ENCODE measurements around the gene ATP1A3. TPM values are rescaled to one million over a fixed set of nuclear protein-coding genes. Genes with fewer than 3 reads are reported as not detected.

The ATP1A3 gene
- total and polyA plus RNA-seq, 2 donors (not counting 1 experiment from before 2014, with no cell fraction given) = 1.2 to 3.8 TPM

DNA sequence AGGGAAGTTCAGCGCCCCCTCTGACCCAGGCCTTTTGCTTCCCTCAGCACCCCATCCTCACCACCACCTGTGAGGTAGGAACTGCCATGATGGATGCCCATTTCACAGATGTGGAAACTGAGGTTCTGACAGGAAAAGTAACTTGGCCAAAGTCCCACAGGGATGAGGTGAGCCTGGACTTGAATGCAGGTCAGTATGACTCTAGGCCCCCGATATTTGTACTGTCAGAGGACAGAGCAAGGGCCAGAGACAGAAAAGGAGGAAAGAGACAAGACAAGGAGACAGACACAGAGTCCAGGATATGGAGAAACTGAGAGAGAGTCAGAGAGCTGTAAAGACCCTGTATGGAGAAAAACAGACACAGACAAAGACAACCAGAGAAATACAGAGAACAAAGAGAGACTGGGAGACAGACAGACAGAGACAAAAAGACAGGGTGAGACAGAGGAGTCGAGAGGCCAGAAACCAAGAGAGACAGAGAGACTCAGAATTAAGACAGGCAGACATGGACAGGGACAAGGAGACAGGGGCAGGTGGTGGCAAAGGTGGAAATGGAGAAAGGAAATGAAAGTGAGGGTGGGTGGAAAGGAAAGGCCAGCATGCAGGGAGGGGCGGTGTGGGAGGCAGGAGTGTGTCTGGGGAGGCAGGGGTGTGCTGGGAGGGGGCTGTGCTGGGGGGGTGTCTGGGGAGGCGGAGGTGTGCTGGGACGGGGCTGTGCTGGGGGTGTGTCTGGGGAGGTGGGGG is 70.8 kb downstream of the ATP1A3 start:
- no peaks in the 10 kb centered on the region for H4K20me1 ChIP-seq (ENCODE audit: control insufficient read depth, insufficient read depth, low read length, poor library complexity, severe bottlenecking)
- no peak overlapping the region for H3K9ac ChIP-seq (ENCODE audit: low read length)
- H2AFZ ChIP-seq (ENCODE audit: insufficient read depth, low read depth, low read length, poor library complexity, severe bottlenecking) = no peak overlapping the region
- Mint-ChIP-seq H3K4me1 (peaks cover 22% of the 10 kb centered on the region), H3K27me3 (peaks cover 16% of the 10 kb centered on the region), H3K9me3 (ENCODE audit: insufficient read depth) (no peaks in the 10 kb centered on the region), H3K27ac (no peak overlapping the region), H3K4me3 (peak overlapping the region; percentile 36)
- H3K4me1 ChIP-seq (ENCODE audit: control insufficient read depth in 2 of 2, insufficient read depth in 2 of 2, low read length in 2 of 2) = peaks cover 50 to 53% of the 10 kb centered on the region in 2 donors
- intact Hi-C loops (cut with micrococcal nuclease) = no loop called here
- no peak overlapping the region for H3K27ac ChIP-seq (ENCODE audit: low read length in 2 of 2)
- WGBS (ENCODE audit: insufficient coverage) = 45% methylated on average over 3 of the region's 6 CpGs
- peak; percentile 34 for DNase-seq
- ChIA-PET POLR2A (no interaction called here), CTCF (no interaction called here)
- peak overlapping the region; percentile 38 for H3K4me2 ChIP-seq (replicated peaks; ENCODE audit: low read depth, low read length, poor library complexity, severe bottlenecking)
- H3K27me3 ChIP-seq (replicated peaks in 1 of 4; ENCODE audit: control extremely low read depth in 1 of 4, control insufficient read depth in 3 of 4, insufficient read depth in 4 of 4, low read length in 3 of 4) = peaks cover 0 to 38% (median 27%) of the 10 kb centered on the region in 4 experiments
- no peak overlapping the region for H3K4me3 ChIP-seq (ENCODE audit: control extremely low read depth in 1 of 5, extremely low read depth in 1 of 5, insufficient read depth in 1 of 5, low read depth in 2 of 5, low read length in 4 of 5)
- peaks cover 10% of the 10 kb centered on the region for H3K79me2 ChIP-seq (ENCODE audit: control insufficient read depth, insufficient read depth, low read length)
- ATAC-seq (ENCODE audit: low read depth) = no peak
- no peak for TF ChIP-seq EZH2 (IDR thresholded peaks at IDR 0.05; ENCODE audit: borderline replicate concordance, insufficient read depth, low read depth, low read length, poor library complexity, severe bottlenecking)
- H3K36me3 ChIP-seq (replicated peaks in 1 of 2; ENCODE audit: control extremely low read depth in 1 of 2, control insufficient read depth in 1 of 2, extremely low read depth in 1 of 2, insufficient read depth in 2 of 2, low read length in 1 of 2) = no peaks in the 10 kb centered on the region
- H3K9me3 ChIP-seq (ENCODE audit: control extremely low read depth in 1 of 3, control insufficient read depth in 2 of 3, insufficient read depth in 1 of 3, low read length in 2 of 3) = peaks cover 0 to 16% (median 0%) of the 10 kb centered on the region in 3 donors

DNA sequence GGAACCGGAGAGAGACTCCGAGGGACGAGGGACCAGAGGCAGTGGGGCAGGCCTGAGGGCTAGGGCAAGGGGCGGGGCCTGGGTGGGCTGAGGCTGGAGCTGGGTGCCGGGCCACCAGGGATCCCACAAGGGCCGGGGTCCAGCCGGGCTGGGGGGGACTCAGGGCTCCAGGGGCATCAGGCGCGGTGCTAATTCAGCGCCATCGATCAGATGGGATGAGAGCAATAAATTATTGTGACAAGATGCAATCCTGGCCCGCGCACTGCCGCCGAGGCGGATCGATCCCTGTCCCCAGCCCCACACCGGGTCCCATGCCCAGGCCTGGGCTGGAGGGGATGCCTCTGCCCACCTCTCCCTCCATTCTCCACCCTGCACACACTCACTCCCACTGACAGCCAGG is 71.4 kb downstream of the ATP1A3 start:
- no peak for TF ChIP-seq EZH2 (IDR thresholded peaks at IDR 0.05; ENCODE audit: borderline replicate concordance, insufficient read depth, low read depth, low read length, poor library complexity, severe bottlenecking)
- TF ChIP-seq, protein P1, sequence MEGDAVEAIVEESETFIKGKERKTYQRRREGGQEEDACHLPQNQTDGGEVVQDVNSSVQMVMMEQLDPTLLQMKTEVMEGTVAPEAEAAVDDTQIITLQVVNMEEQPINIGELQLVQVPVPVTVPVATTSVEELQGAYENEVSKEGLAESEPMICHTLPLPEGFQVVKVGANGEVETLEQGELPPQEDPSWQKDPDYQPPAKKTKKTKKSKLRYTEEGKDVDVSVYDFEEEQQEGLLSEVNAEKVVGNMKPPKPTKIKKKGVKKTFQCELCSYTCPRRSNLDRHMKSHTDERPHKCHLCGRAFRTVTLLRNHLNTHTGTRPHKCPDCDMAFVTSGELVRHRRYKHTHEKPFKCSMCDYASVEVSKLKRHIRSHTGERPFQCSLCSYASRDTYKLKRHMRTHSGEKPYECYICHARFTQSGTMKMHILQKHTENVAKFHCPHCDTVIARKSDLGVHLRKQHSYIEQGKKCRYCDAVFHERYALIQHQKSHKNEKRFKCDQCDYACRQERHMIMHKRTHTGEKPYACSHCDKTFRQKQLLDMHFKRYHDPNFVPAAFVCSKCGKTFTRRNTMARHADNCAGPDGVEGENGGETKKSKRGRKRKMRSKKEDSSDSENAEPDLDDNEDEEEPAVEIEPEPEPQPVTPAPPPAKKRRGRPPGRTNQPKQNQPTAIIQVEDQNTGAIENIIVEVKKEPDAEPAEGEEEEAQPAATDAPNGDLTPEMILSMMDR (IDR thresholded peaks at IDR 0.05) = no peak
- intact Hi-C loops (cut with micrococcal nuclease) = no loop called here
- peaks cover 0 to 22% (median 0%) of the 10 kb centered on the region in 3 donors for H3K9me3 ChIP-seq (ENCODE audit: control extremely low read depth in 1 of 3, control insufficient read depth in 2 of 3, insufficient read depth in 1 of 3, low read length in 2 of 3)
- H4K20me1 ChIP-seq (ENCODE audit: control insufficient read depth, insufficient read depth, low read length, poor library complexity, severe bottlenecking) = no peaks in the 10 kb centered on the region
- peaks cover 0 to 44% (median 28%) of the 10 kb centered on the region in 4 experiments for H3K27me3 ChIP-seq (replicated peaks in 1 of 4; ENCODE audit: control extremely low read depth in 1 of 4, control insufficient read depth in 3 of 4, insufficient read depth in 4 of 4, low read length in 3 of 4)
- H3K27me3 Mint-ChIP-seq = peaks cover 16% of the 10 kb centered on the region
- H3K4me1 ChIP-seq (ENCODE audit: control insufficient read depth in 2 of 2, insufficient read depth in 2 of 2, low read length in 2 of 2) = peaks cover 48 to 51% of the 10 kb centered on the region in 2 donors
- no peak overlapping the region for H3K27ac ChIP-seq (ENCODE audit: low read length in 2 of 2)
- 27% methylated on average over 7 of the region's 18 CpGs for WGBS (ENCODE audit: insufficient coverage)
- no peak for ATAC-seq (ENCODE audit: low read depth)
- H3K4me3 ChIP-seq (ENCODE audit: control extremely low read depth in 1 of 5, extremely low read depth in 1 of 5, insufficient read depth in 1 of 5, low read depth in 2 of 5, low read length in 4 of 5) = no peak overlapping the region
- POLR2A ChIA-PET = interaction anchor here (0.6 to 1.5 kb wide), 2 partner anchors 22 to 36 kb away, joined by 3 read pairs; no protein-coding TSS in a partner anchor
- no peaks in the 10 kb centered on the region for H3K9me3 Mint-ChIP-seq (ENCODE audit: insufficient read depth)
- H2AFZ ChIP-seq (ENCODE audit: insufficient read depth, low read depth, low read length, poor library complexity, severe bottlenecking) = no peak overlapping the region
- peaks cover 21% of the 10 kb centered on the region for H3K4me1 Mint-ChIP-seq
- CTCF ChIA-PET = interaction anchor here (2.0 kb wide), 1 partner anchor 50 kb away, joined by 7 read pairs; no protein-coding TSS in a partner anchor
- H3K9ac ChIP-seq (ENCODE audit: low read length) = no peak overlapping the region
- no peaks in the 10 kb centered on the region for H3K36me3 ChIP-seq (replicated peaks in 1 of 2; ENCODE audit: control extremely low read depth in 1 of 2, control insufficient read depth in 1 of 2, extremely low read depth in 1 of 2, insufficient read depth in 2 of 2, low read length in 1 of 2)
- no peak overlapping the region for H3K27ac Mint-ChIP-seq
- H3K79me2 ChIP-seq (ENCODE audit: control insufficient read depth, insufficient read depth, low read length) = peaks cover 10% of the 10 kb centered on the region
- DNase-seq = no peak
- H3K4me2 ChIP-seq (replicated peaks; ENCODE audit: low read depth, low read length, poor library complexity, severe bottlenecking) = peak overlapping the region; percentile 38
- H3K4me3 Mint-ChIP-seq = peak overlapping the region; percentile 56

All from B cell (primary cell).